NK-92 (cell line): Measurements from ENCODE around the gene KCNH2.
"Not testable (repeated sequence)": the region's sequence is repeated elsewhere in the genome, so short reads cannot be mapped to it uniquely, and the experiment has no call there.

ENCODE experiments used
- DNase-seq: peaks from one replicate; lab custom pipeline; 2025; ENCODE audit not compliant: unreplicated experiment; lab: John Stamatoyannopoulos, UW

Gene KCNH2

GRCh38 chr7:150910996-150911422, 67.1 kb downstream of the KCNH2 start:
- DNase-seq, result no peak

- DNase-seq, result not testable (repeated sequence)
Observed at GRCh38 chr7:150910305-150910995, 67.7 kb downstream of the KCNH2 start.

- DNase-seq, result no peak
Observed at GRCh38 chr7:150909200-150909995, 68.7 kb downstream of the KCNH2 start.

- no peak for DNase-seq
Observed at GRCh38 chr7:150908173-150908572, 69.9 kb downstream of the KCNH2 start.

- no peak for DNase-seq
Observed at GRCh38 chr7:150904011-150904909, 73.9 kb downstream of the KCNH2 start.

GRCh38 chr7:150903606-150904005, 74.5 kb downstream of the KCNH2 start:
- no peak for DNase-seq

- no peak for DNase-seq
Observed at GRCh38 chr7:150902078-150903033, 75.8 kb downstream of the KCNH2 start.

GRCh38 chr7:150901160-150902035, 76.7 kb downstream of the KCNH2 start:
- no peak for DNase-seq

- no peak for DNase-seq
Observed at GRCh38 chr7:150900675-150901074, 77.4 kb downstream of the KCNH2 start.

- DNase-seq, result no peak
Observed at GRCh38 chr7:150898475-150899011, 79.6 kb downstream of the KCNH2 start.

GRCh38 chr7:150897502-150898474, 80.3 kb downstream of the KCNH2 start:
- DNase-seq, result no peak

GRCh38 chr7:150896562-150897209, 81.4 kb downstream of the KCNH2 start:
- DNase-seq, result no peak

- DNase-seq, result no peak
Observed at GRCh38 chr7:150895809-150896208, 82.3 kb downstream of the KCNH2 start.
